Stimulated activated memory B cell treated with anti-CD40 and anti-IgM and Interleukin-4, amounts not matched to agents 10 μg/mL and 1 μg/mL and 100 μg/mL, for 72 hours (primary cell): ENCODE results near the gene UTY.
A peak's percentile ranks its signal among the peaks of the same experiment; 100 is the strongest.

Source experiments
- ATAC-seq: fragments of 150-1000 bp; cut with Tn5 transposase; 2 replicates; pipeline ENCODE4 v1.10.0; 2021
- H3K27ac Mint-ChIP-seq: one replicate; pipeline ENCODE4 v1.8.0; 2022; ENCODE audit warnings: mild to moderate bottlenecking, mixed read lengths
- H3K27me3 Mint-ChIP-seq: one replicate; pipeline ENCODE4 v1.8.0; 2022; ENCODE audit warnings: mixed read lengths
- H3K36me3 Mint-ChIP-seq: one replicate; pipeline ENCODE4 v1.8.0; 2022; ENCODE audit warnings: mixed read lengths
- H3K4me1 Mint-ChIP-seq: one replicate; pipeline ENCODE4 v1.8.0; 2022; ENCODE audit warnings: mixed read lengths
- H3K4me3 Mint-ChIP-seq: one replicate; pipeline ENCODE4 v1.8.0; 2022; ENCODE audit warnings: mild to moderate bottlenecking, moderate library complexity, mixed read lengths
- H3K9me3 Mint-ChIP-seq: one replicate; pipeline ENCODE4 v1.8.0; 2022; ENCODE audit warnings: mixed read lengths

Gene UTY

GRCh38 chrY:13361656-13362636 lies 117.9 kb downstream of the UTY start:
- no peak for ATAC-seq
- H3K27me3 Mint-ChIP-seq, result no peaks in the 10 kb centered on the region
- no peaks in the 10 kb centered on the region for H3K9me3 Mint-ChIP-seq
- H3K4me3 Mint-ChIP-seq, result no peak overlapping the region
- no peak overlapping the region for H3K27ac Mint-ChIP-seq
- peaks cover 8% of the 10 kb centered on the region for H3K36me3 Mint-ChIP-seq
- peaks cover 16% of the 10 kb centered on the region for H3K4me1 Mint-ChIP-seq

- peak overlapping the region; percentile 35 for H3K27ac Mint-ChIP-seq
- H3K9me3 Mint-ChIP-seq, result no peaks in the 10 kb centered on the region
- ATAC-seq, result no peak
- H3K4me3 Mint-ChIP-seq, result no peak overlapping the region
- H3K27me3 Mint-ChIP-seq, result no peaks in the 10 kb centered on the region
- peaks cover 25% of the 10 kb centered on the region for H3K36me3 Mint-ChIP-seq
- H3K4me1 Mint-ChIP-seq, result peaks cover 7% of the 10 kb centered on the region
Observed at GRCh38 chrY:13351443-13351842, 128.4 kb downstream of the UTY start.

GRCh38 chrY:13347106-13347505 lies 132.7 kb downstream of the UTY start:
- Mint-ChIP-seq H3K27ac (no peak overlapping the region), H3K27me3 (no peaks in the 10 kb centered on the region), H3K4me3 (no peak overlapping the region), H3K36me3 (peaks cover 21% of the 10 kb centered on the region), H3K9me3 (no peaks in the 10 kb centered on the region), H3K4me1 (peaks cover 14% of the 10 kb centered on the region)
- no peak for ATAC-seq

GRCh38 chrY:13345549-13345948 lies 134.3 kb downstream of the UTY start:
- Mint-ChIP-seq H3K4me1 (peaks cover 7% of the 10 kb centered on the region), H3K36me3 (peaks cover 26% of the 10 kb centered on the region), H3K27me3 (no peaks in the 10 kb centered on the region), H3K9me3 (no peaks in the 10 kb centered on the region), H3K27ac (no peak overlapping the region), H3K4me3 (no peak overlapping the region)
- no peak for ATAC-seq

GRCh38 chrY:13343307-13343946 lies 136.4 kb downstream of the UTY start:
- Mint-ChIP-seq H3K4me1 (peaks cover 18% of the 10 kb centered on the region), H3K36me3 (peaks cover 40% of the 10 kb centered on the region), H3K27me3 (no peaks in the 10 kb centered on the region), H3K4me3 (no peak overlapping the region), H3K9me3 (no peaks in the 10 kb centered on the region), H3K27ac (peak overlapping the region; percentile 56)
- ATAC-seq, result no peak

GRCh38 chrY:13339939-13340338 lies 139.9 kb downstream of the UTY start:
- Mint-ChIP-seq H3K36me3 (peaks cover 42% of the 10 kb centered on the region), H3K4me3 (no peak overlapping the region), H3K9me3 (no peaks in the 10 kb centered on the region), H3K4me1 (peaks cover 18% of the 10 kb centered on the region), H3K27ac (no peak overlapping the region), H3K27me3 (no peaks in the 10 kb centered on the region)
- ATAC-seq, result no peak

- H3K27ac Mint-ChIP-seq, result peak overlapping the region; percentile 79
- no peak overlapping the region for H3K4me3 Mint-ChIP-seq
- no peaks in the 10 kb centered on the region for H3K27me3 Mint-ChIP-seq
- no peak for ATAC-seq
- peaks cover 18% of the 10 kb centered on the region for H3K4me1 Mint-ChIP-seq
- peaks cover 46% of the 10 kb centered on the region for H3K36me3 Mint-ChIP-seq
- no peaks in the 10 kb centered on the region for H3K9me3 Mint-ChIP-seq
Observed at GRCh38 chrY:13339381-13339780, 140.5 kb downstream of the UTY start.

- Mint-ChIP-seq H3K27ac (peak overlapping the region; percentile 79), H3K36me3 (peaks cover 49% of the 10 kb centered on the region), H3K9me3 (no peaks in the 10 kb centered on the region), H3K4me3 (no peak overlapping the region), H3K27me3 (no peaks in the 10 kb centered on the region), H3K4me1 (peaks cover 15% of the 10 kb centered on the region)
- ATAC-seq, result no peak
Observed at GRCh38 chrY:13338711-13339110, 141.1 kb downstream of the UTY start.

- ATAC-seq, result no peak
- peaks cover 15% of the 10 kb centered on the region for H3K4me1 Mint-ChIP-seq
- peaks cover 51% of the 10 kb centered on the region for H3K36me3 Mint-ChIP-seq
- no peak overlapping the region for H3K4me3 Mint-ChIP-seq
- H3K9me3 Mint-ChIP-seq, result no peaks in the 10 kb centered on the region
- H3K27me3 Mint-ChIP-seq, result no peaks in the 10 kb centered on the region
- H3K27ac Mint-ChIP-seq, result no peak overlapping the region
Observed at GRCh38 chrY:13337934-13338333, 141.9 kb downstream of the UTY start.

GRCh38 chrY:13333791-13334190 lies 146.0 kb downstream of the UTY start:
- no peak overlapping the region for H3K27ac Mint-ChIP-seq
- H3K9me3 Mint-ChIP-seq, result no peaks in the 10 kb centered on the region
- no peaks in the 10 kb centered on the region for H3K27me3 Mint-ChIP-seq
- H3K4me3 Mint-ChIP-seq, result no peak overlapping the region
- ATAC-seq, result no peak
- H3K4me1 Mint-ChIP-seq, result peaks cover 13% of the 10 kb centered on the region
- peaks cover 45% of the 10 kb centered on the region for H3K36me3 Mint-ChIP-seq

GRCh38 chrY:13330651-13331050 lies 149.2 kb downstream of the UTY start:
- H3K36me3 Mint-ChIP-seq, result peaks cover 46% of the 10 kb centered on the region
- no peaks in the 10 kb centered on the region for H3K9me3 Mint-ChIP-seq
- no peaks in the 10 kb centered on the region for H3K27me3 Mint-ChIP-seq
- H3K4me3 Mint-ChIP-seq, result no peak overlapping the region
- peaks cover 10% of the 10 kb centered on the region for H3K4me1 Mint-ChIP-seq
- H3K27ac Mint-ChIP-seq, result no peak overlapping the region
- no peak for ATAC-seq

- no peaks in the 10 kb centered on the region for H3K9me3 Mint-ChIP-seq
- ATAC-seq, result no peak
- H3K27me3 Mint-ChIP-seq, result no peaks in the 10 kb centered on the region
- H3K36me3 Mint-ChIP-seq, result peaks cover 37% of the 10 kb centered on the region
- no peak overlapping the region for H3K4me3 Mint-ChIP-seq
- no peaks in the 10 kb centered on the region for H3K4me1 Mint-ChIP-seq
- H3K27ac Mint-ChIP-seq, result no peak overlapping the region
Observed at GRCh38 chrY:13312966-13313365, 166.9 kb downstream of the UTY start.

GRCh38 chrY:13307959-13308358 lies 171.9 kb downstream of the UTY start:
- Mint-ChIP-seq H3K4me3 (no peak overlapping the region), H3K27me3 (no peaks in the 10 kb centered on the region), H3K27ac (no peak overlapping the region), H3K36me3 (peaks cover 14% of the 10 kb centered on the region), H3K4me1 (no peaks in the 10 kb centered on the region), H3K9me3 (no peaks in the 10 kb centered on the region)
- no peak for ATAC-seq

GRCh38 chrY:13300795-13301194 lies 179.0 kb downstream of the UTY start:
- H3K27ac Mint-ChIP-seq, result no peak overlapping the region
- no peak for ATAC-seq
- H3K9me3 Mint-ChIP-seq, result no peaks in the 10 kb centered on the region
- H3K27me3 Mint-ChIP-seq, result no peaks in the 10 kb centered on the region
- H3K36me3 Mint-ChIP-seq, result peaks cover 16% of the 10 kb centered on the region
- H3K4me3 Mint-ChIP-seq, result no peak overlapping the region
- H3K4me1 Mint-ChIP-seq, result no peaks in the 10 kb centered on the region

GRCh38 chrY:13299411-13299810 lies 180.4 kb downstream of the UTY start:
- no peak for ATAC-seq
- no peaks in the 10 kb centered on the region for H3K4me1 Mint-ChIP-seq
- no peak overlapping the region for H3K4me3 Mint-ChIP-seq
- H3K36me3 Mint-ChIP-seq, result peaks cover 18% of the 10 kb centered on the region
- no peaks in the 10 kb centered on the region for H3K27me3 Mint-ChIP-seq
- no peak overlapping the region for H3K27ac Mint-ChIP-seq
- H3K9me3 Mint-ChIP-seq, result no peaks in the 10 kb centered on the region
